Gastroesophageal sphincter (tissue), 4 donors: ENCODE data around the gene FAAH2. TPM values are rescaled to one million over a fixed set of nuclear protein-coding genes. Genes with fewer than 3 reads are reported as not detected.

Source experiments
- ATAC-seq: fragments of 150-250 bp; one replicate; pipeline ENCODE4 v1.9.1; 2016; ENCODE audit warnings: mild to moderate bottlenecking, moderate library complexity
- H3K27ac ChIP-seq, 4 donors: fragments of 200-600 bp; sonication (generic) in 3 of 4; 1 replicate in 3 of 4; 2 replicates in 1 of 4; pipeline ENCODE4 v1.5.1; 2016 to 2019
- H3K27me3 ChIP-seq: fragments of 200-600 bp; sonication (generic); one replicate; pipeline ENCODE4 v1.5.1; 2019
- H3K36me3 ChIP-seq, 2 donors: fragments of 200-600 bp; sonication (generic); one replicate each; pipeline ENCODE4 v1.5.1; 2019; ENCODE audit warnings: control low read depth in 1 of 2
- H3K4me1 ChIP-seq, 3 donors: fragments of 200-600 bp; sonication (generic); 1 replicate in 2 of 3; 2 replicates in 1 of 3; pipeline ENCODE4 v1.5.1; 2016 to 2019; ENCODE audit warnings: control low read depth in 2 of 3
- H3K4me3 ChIP-seq, 2 donors: fragments of 200-600 bp; sonication (generic); one replicate each; pipeline ENCODE4 v1.5.1; 2019; ENCODE audit warnings: mild to moderate bottlenecking in 1 of 2, moderate library complexity in 1 of 2
- H3K9me3 ChIP-seq, 3 donors: fragments of 200-600 bp; sonication (generic); one replicate each; pipeline ENCODE4 v1.5.1; 2017 to 2019; ENCODE audit warnings: control low read depth in 2 of 3
- CTCF ChIP-seq, 4 experiments: fragments of 200-600 bp in 2 of 4; fragments of 450-650 bp in 2 of 4; sonication (generic) in 1 of 4; IDR thresholded peaks; one replicate each; pipeline ENCODE4 v1.5.1; 2017 to 2019; ENCODE audit warnings: antibody characterized with exemption in 4 of 4, mild to moderate bottlenecking in 2 of 4, moderate library complexity in 2 of 4
- EP300 ChIP-seq: sonication (generic); formaldehyde crosslinking; IDR thresholded peaks from one replicate; pipeline ENCODE4 v1.6.1; 2017; ENCODE audit warnings: antibody characterized with exemption, mild to moderate bottlenecking
- POLR2A ChIP-seq, 2 donors: fragments of 450-650 bp; IDR thresholded peaks; one replicate each; pipeline ENCODE4 v1.6.1; 2017; ENCODE audit warnings: antibody characterized with exemption in 2 of 2, mild to moderate bottlenecking in 2 of 2, moderate library complexity in 1 of 2
- POLR2AphosphoS5 ChIP-seq: sonication (generic); formaldehyde crosslinking; IDR thresholded peaks from one replicate; pipeline ENCODE4 v1.6.1; 2017; ENCODE audit warnings: antibody characterized with exemption
- WGBS, 2 donors: methylation state at CpG; one replicate each; pipeline ENCODE4 v1.1.5; 2018; ENCODE audit warnings: low coverage in 1 of 2; 5-methylcytosine and 5-hydroxymethylcytosine counted together
- total RNA-seq, 4 donors: library from RNA; depleted of rRNA; stranded (reverse); fragments of >200 nt; gene quantifications; one replicate each; pipeline ENCODE4 v1.1.0, GENCODE V29; 2016

FAAH2 gene
- total RNA-seq, 4 donors from 2014 or later = 0.13 to 0.62 (median 0.42) TPM; not detected in 1

GRCh38 chrX:57266871-57267270 lies 19.6 kb upstream of the FAAH2 start:
- no peak for ATAC-seq
- TF ChIP-seq CTCF (IDR thresholded peaks at IDR 0.05) (no peak), EP300 (no peak), POLR2AphosphoS5 (no peak), POLR2A (IDR thresholded peaks at IDR 0.05) (no peak)
- H3K4me3 ChIP-seq = no peak overlapping the region

GRCh38 chrX:57267308-57267707 lies 19.2 kb upstream of the FAAH2 start:
- ATAC-seq = no peak
- Histone ChIP-seq H3K36me3 (no peaks in the 10 kb centered on the region), H3K9me3 (no peaks in the 10 kb centered on the region), H3K4me3 (no peak overlapping the region), H3K27ac (no peak overlapping the region), H3K4me1 (no peaks in the 10 kb centered on the region), H3K27me3 (no peaks in the 10 kb centered on the region)
- TF ChIP-seq POLR2AphosphoS5 (no peak), POLR2A (IDR thresholded peaks at IDR 0.05) (no peak), CTCF (IDR thresholded peaks at IDR 0.05) (no peak), EP300 (no peak)
- no CpG with 5 or more reads among the region's 1 CpG for WGBS, 2 donors

More at GRCh38 chrX:57266871-57267270, 19.6 kb upstream of the FAAH2 start:
- Histone ChIP-seq H3K27me3 (no peaks in the 10 kb centered on the region), H3K4me1 (no peaks in the 10 kb centered on the region), H3K36me3 (no peaks in the 10 kb centered on the region), H3K9me3 (no peaks in the 10 kb centered on the region), H3K27ac (no peak overlapping the region)
- 20% methylated on average over 1 of the region's 2 CpGs; no CpG with 5 or more reads in 1 of the 2 donors for WGBS, 2 donors

GRCh38 chrX:57270980-57271379 lies 15.5 kb upstream of the FAAH2 start:
- no peak overlapping the region for H3K27ac ChIP-seq
- no CpG with 5 or more reads among the region's 3 CpGs for WGBS, 2 donors
- TF ChIP-seq EP300 (no peak), POLR2AphosphoS5 (no peak), CTCF (IDR thresholded peaks at IDR 0.05) (no peak), POLR2A (IDR thresholded peaks at IDR 0.05) (no peak)
- no peaks in the 10 kb centered on the region for H3K27me3 ChIP-seq
- no peak overlapping the region for H3K4me3 ChIP-seq
- no peak for ATAC-seq
- no peaks in the 10 kb centered on the region for H3K36me3 ChIP-seq
- H3K9me3 ChIP-seq = peaks cover 0 to 7% (median 0%) of the 10 kb centered on the region in 3 donors
- H3K4me1 ChIP-seq = no peaks in the 10 kb centered on the region

GRCh38 chrX:57282568-57282967 lies 3.9 kb upstream of the FAAH2 start:
- TF ChIP-seq EP300 (no peak), POLR2A (IDR thresholded peaks at IDR 0.05) (no peak), POLR2AphosphoS5 (no peak), CTCF (IDR thresholded peaks at IDR 0.05) (no peak)
- 79% methylated on average over 4 of the region's 4 CpGs; no CpG with 5 or more reads in 1 of the 2 donors for WGBS, 2 donors
- ATAC-seq = no peak
- Histone ChIP-seq H3K4me3 (no peak overlapping the region), H3K27me3 (no peaks in the 10 kb centered on the region), H3K36me3 (no peaks in the 10 kb centered on the region), H3K4me1 (no peaks in the 10 kb centered on the region), H3K27ac (no peak overlapping the region), H3K9me3 (no peaks in the 10 kb centered on the region)

GRCh38 chrX:57285001-57285400 lies 1.5 kb upstream of the FAAH2 start:
- Histone ChIP-seq H3K4me3 (no peak overlapping the region), H3K27me3 (no peaks in the 10 kb centered on the region), H3K36me3 (no peaks in the 10 kb centered on the region), H3K4me1 (no peaks in the 10 kb centered on the region), H3K27ac (no peak overlapping the region), H3K9me3 (no peaks in the 10 kb centered on the region)
- TF ChIP-seq CTCF (IDR thresholded peaks at IDR 0.05) = no peak
- no peak for TF ChIP-seq POLR2AphosphoS5
- TF ChIP-seq POLR2A (IDR thresholded peaks at IDR 0.05) = no peak
- no peak for TF ChIP-seq EP300
- no peak for ATAC-seq
- 58 to 90% methylated on average over 2 to 3 of the region's 3 CpGs for WGBS, 2 donors
